Nucleus accumbens (tissue), 56 donors: Measurements from ENCODE around the gene DSP.

Source experiments
- DNase-seq, 56 donors: peaks; one replicate each; lab custom pipeline; 2025; lab: John Stamatoyannopoulos, UW

The DSP gene

DNA sequence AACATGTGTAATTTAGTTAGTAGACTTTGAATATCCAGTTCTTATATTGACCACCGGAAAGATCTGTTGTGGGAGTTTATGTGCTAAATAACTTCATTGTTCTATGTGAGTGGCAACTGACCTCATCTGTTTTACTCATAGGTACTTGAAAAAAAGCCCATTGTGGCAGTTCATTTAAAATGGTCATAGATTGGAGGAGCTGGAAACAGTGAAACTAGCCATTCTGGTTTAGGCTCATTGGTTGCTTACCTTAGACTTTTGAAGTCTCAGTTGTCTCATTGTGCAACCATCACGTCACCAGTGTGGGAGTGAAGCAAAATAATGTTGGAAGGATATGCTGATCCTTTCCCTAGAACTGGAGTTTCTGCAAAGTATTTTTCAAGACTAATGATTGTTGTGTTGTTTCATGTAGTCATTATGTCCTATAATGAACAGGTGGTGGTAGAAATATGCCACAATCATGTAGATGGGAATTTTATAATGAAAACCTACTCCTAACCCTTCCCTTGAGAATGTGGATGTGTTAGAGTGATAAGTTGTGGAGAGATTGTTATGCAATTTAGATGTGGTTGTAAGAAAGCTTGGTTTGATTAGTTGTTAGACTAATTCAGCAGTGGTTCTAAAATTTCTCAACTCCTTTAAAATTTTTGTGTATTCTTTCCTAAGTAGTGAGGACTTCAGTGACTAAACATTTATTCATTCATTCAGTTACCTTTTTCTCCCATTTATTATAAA lies 18.3 kb downstream of the DSP start:
- DNase-seq, result no peak

DNA sequence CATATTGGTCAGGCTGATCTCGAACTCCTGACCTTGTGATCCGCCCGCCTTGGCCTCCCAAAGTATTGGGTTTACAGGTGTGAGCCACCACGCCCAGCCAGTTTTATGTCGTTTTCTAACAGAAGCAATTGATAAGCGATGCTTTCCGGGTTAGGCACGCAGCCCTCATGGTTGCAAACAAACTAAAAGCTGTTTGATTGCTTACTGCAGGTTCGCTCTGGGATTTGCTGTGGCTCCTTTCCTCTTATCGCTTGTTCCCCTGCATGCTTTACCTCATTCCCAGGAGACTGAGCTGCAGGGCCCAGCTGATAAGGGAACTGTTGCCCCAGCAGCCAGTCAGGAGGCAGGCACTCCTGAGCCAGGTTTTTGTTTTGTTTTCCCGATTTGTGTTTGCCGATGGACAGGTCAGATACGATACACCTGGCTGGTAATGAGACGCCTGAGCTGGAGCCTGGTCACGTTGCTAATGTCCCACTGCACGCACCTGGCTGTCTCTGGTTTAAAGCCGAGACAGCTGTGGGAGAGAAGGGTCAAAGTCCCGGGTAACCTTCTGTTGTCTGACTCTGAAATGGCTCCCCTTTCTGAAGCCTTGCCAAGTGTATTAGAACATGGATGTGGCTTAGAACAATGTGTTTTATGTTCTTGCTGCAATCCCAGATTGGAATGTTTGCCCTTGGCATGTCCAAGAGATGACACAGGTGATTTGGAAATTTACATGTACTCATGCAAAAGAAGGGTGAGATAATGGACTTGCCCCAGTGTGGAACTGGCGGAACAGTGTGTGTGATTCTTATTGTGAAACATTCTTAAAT lies 19.9 kb downstream of the DSP start:
- DNase-seq, result no peak

DNA sequence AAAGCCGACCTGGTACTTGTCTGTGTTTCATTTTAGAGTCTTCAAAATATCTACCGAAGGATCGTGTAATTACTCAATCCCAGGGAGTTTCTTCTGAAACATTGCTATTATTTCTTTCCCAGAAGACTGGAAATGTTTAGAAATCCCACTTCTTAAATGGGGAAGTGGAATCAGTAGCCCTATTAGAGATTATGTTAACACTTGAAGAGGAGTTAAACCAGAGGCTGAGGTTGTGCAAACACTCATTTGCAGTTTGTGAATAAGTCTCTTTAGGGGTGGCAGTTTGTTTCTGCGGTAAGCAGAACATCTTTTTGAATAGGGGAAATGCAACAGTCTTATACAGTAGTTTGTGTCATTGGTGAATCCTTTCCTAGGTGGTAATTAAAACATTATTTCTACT lies 21.3 kb downstream of the DSP start:
- DNase-seq, result no peak

DNA sequence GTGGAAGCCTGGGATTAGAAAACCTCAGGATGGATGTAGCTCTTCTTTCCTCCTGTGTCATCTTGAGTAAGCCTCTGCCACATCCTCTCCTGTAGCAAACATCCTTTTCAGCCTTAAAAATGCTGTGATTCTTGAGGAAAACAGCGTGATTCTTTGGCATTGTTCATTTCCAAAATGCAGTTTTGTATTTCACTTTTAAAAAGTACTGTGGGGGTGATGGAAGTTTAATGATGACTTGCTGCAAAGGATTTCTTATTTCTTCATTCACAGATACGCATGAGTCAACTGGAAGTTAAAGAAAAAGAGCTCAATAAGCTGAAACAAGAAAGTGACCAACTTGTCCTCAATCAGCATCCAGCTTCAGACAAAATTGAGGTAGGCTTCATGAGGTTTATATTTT lies 24.6 kb downstream of the DSP start:
- no peak for DNase-seq

DNA sequence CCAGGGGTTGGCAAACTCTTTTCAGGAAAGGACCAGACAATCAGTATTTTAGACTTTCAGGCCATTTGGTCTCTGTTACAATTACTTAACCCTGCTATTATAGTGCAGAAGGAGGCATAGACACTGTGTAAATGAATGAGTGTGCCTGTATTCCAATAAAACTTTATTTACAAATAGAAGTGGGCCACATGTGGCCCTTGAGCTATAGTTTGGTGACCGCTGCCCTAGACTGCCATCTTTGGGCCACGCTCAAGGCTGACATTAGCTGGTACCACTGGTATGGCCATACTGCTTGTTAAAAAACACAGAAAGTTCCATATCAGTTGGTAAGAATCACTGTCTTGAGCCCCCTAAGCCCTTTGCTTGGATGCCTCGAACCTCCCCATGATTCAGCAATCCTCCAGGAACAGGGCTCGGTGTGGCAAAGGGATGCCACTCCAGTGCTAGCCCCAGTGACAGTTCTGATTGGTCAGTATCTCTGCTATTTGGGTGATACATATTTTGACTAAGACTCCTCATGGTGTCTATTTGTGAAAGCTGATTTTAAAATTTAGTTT lies 25.2 kb downstream of the DSP start:
- DNase-seq, result no peak

DNA sequence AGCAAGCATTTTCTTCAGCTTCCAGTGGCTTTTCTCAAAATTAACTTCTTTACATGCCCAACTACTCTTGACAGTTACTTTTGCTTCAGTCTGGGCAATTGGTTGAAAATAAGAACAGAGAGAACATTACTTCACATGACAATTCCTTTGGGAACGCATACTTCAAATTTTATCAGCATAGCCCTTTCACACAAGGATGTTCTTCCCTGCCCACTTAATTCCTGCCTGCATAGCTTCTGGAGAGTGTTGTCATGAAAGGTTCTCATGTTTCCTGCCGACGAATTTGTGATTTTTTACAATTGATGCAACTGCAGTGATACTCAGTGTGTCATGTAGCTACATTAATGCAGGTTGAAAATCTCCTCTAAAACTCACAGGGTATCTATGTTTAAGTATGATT lies 26.6 kb downstream of the DSP start:
- no peak for DNase-seq

DNA sequence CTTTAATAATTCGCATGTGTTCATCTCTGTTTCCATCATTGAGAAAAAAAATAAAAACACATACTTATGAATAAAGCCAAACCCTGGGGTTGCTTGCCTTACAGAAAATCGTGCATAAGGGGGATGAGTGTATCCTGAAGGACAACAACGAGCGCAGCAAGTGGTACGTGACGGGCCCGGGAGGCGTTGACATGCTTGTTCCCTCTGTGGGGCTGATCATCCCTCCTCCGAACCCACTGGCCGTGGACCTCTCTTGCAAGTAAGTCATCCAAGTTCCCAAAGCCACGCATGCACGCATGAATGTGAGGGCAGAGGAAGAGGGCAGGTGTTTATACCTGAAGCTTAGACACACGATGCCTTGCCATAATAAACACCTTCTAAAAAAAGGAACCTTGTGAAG lies 27.6 kb downstream of the DSP start:
- DNase-seq, result no peak

DNA sequence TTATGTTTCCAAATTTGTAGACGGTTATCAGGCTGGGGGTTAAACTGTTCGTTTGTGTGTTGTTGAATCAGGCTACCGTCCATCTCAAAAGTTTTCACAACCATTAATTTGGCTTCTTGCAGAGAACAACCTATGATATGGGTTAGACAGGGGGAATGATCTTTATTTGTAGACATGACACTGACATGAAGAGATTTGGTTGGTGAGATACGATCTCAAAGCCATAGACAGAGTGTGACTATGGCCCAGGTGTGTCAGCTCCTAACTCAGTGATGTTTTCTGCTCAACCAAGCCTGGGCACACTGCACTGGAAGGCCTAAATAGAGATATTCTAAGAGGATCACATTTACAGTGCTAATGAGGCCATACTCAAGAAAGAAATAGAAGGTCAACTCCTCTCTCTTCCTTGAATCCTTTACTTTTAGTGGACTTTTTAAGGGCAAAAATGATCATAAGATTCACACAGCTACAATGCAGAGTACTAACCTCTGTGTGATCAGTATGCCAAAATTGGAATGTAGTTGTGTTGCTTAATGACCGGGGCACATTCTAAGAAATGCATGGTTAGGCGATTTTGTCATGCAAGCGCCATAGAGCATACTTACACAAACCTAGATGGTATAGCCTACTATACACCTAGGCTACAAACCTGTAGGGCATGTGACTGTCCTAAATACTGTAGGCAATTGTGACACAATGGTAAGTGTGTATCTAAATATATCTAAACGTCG lies 30.9 kb downstream of the DSP start:
- DNase-seq, result no peak

DNA sequence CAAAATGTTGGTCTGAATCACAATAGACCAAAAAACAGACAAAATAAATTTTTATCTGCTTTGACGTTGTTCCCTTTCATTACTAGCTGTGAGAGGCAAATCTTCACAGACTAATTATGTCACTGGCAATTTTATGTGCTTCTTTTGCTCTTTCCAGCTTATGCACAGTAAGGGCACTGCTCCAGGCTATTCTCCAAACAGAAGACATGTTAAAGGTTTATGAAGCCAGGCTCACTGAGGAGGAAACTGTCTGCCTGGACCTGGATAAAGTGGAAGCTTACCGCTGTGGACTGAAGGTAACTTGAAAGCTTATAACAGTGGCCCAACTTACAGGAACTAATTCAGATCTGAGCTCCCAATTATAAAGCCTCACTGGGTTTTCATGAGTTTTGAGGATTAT lies 33.0 kb downstream of the DSP start:
- DNase-seq, result no peak

DNA sequence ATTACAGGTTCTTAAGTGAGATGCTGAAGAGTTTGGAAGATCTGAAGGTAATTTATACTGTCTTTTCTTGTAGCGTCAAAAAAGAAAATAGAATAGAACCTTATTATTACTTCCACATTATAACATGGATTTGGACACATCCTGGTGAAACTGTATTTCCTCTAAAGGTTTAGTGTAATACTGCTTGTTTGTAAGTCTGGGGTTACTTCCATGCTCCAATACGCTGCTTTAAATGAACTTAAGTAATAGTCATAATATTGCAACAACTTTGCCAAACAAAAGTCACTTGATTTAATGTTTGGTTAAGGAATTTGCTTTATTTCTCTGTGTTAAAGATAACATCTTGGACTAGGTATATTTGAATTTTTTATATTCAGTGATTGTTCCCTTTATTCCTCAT lies 37.0 kb downstream of the DSP start:
- no peak for DNase-seq

DNA sequence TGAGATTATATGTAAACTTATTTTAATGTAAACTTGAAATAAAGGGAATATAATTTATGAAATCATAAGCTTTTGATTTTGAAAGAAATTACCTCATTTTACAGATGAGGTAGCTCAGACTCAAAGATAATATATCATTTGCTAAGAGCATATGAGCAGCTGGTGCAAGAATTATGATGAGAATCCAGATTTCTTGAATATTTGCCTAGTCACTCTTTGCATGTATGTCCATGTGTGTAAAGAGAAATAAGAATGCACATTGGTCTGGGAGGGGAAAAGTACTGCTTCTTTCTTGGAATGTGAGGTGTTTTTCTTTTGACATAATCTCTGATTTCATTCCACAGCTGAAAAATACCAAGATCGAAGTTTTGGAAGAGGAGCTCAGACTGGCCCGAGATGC lies 37.5 kb downstream of the DSP start:
- no peak for DNase-seq

DNA sequence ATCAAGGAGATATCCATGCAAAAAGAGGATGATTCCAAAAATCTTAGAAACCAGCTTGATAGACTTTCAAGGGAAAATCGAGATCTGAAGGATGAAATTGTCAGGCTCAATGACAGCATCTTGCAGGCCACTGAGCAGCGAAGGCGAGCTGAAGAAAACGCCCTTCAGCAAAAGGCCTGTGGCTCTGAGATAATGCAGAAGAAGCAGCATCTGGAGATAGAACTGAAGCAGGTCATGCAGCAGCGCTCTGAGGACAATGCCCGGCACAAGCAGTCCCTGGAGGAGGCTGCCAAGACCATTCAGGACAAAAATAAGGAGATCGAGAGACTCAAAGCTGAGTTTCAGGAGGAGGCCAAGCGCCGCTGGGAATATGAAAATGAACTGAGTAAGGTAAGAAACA lies 38.4 kb downstream of the DSP start:
- no peak for DNase-seq

DNA sequence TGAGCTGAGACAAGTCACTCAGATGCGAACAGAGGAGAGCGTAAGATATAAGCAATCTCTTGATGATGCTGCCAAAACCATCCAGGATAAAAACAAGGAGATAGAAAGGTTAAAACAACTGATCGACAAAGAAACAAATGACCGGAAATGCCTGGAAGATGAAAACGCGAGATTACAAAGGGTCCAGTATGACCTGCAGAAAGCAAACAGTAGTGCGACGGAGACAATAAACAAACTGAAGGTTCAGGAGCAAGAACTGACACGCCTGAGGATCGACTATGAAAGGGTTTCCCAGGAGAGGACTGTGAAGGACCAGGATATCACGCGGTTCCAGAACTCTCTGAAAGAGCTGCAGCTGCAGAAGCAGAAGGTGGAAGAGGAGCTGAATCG lies 39.1 kb downstream of the DSP start:
- no peak for DNase-seq

DNA sequence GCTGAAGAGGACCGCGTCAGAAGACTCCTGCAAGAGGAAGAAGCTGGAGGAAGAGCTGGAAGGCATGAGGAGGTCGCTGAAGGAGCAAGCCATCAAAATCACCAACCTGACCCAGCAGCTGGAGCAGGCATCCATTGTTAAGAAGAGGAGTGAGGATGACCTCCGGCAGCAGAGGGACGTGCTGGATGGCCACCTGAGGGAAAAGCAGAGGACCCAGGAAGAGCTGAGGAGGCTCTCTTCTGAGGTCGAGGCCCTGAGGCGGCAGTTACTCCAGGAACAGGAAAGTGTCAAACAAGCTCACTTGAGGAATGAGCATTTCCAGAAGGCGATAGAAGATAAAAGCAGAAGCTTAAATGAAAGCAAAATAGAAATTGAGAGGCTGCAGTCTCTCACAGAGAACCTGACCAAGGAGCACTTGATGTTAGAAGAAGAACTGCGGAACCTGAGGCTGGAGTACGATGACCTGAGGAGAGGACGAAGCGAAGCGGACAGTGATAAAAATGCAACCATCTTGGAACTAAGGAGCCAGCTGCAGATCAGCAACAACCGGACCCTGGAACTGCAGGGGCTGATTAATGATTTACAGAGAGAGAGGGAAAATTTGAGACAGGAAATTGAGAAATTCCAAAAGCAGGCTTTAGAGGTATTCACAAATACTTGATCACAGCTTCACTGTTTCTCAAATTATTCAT lies 39.6 kb downstream of the DSP start:
- DNase-seq, result no peak

DNA sequence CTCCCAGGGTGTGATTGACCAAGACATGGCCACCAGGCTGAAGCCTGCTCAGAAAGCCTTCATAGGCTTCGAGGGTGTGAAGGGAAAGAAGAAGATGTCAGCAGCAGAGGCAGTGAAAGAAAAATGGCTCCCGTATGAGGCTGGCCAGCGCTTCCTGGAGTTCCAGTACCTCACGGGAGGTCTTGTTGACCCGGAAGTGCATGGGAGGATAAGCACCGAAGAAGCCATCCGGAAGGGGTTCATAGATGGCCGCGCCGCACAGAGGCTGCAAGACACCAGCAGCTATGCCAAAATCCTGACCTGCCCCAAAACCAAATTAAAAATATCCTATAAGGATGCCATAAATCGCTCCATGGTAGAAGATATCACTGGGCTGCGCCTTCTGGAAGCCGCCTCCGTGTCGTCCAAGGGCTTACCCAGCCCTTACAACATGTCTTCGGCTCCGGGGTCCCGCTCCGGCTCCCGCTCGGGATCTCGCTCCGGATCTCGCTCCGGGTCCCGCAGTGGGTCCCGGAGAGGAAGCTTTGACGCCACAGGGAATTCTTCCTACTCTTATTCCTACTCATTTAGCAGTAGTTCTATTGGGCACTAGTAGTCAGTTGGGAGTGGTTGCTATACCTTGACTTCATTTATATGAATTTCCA lies 43.9 kb downstream of the DSP start:
- no peak for DNase-seq

DNA sequence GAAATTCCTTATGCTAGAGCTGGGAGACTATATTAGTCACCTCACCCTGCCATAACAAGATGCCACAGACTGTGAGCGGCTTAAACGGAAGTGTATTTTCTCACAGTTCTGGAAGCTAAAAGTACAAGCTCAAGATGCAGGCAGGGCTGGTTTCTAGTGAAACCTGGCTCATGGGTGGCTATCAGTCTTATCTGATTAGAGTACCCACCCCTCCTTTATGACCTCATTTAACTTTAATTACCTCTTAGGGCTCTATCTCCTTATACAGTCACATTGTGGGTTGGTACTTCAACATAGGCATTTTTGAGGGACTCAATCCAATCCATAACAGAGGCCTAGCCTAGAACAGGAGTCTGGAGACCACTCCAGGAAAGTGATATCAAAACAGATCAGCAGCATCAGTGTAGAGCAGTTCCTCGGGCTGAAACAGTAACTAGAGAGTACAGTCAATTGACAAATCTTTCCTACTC lies 46.2 kb downstream of the DSP start:
- no peak for DNase-seq

DNA sequence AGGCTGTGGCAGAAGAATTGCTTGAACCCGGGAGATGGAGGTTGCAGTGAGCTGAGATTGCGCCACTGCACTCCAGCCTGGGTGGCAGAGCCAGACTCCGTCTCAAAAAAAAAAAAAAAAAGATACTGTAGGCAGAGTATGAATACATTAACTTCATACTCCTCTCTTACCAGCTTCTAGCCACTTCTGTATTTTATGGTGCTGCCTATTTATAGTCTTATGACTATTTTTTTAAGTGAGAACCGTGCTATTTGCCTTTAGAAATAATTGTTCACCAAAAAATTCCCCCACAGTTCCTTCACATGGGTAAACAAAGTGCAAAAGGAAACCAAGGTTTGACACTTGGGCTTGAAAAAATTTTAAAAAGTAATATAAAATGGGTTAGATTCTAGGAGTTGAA lies 47.0 kb downstream of the DSP start:
- no peak for DNase-seq

DNA sequence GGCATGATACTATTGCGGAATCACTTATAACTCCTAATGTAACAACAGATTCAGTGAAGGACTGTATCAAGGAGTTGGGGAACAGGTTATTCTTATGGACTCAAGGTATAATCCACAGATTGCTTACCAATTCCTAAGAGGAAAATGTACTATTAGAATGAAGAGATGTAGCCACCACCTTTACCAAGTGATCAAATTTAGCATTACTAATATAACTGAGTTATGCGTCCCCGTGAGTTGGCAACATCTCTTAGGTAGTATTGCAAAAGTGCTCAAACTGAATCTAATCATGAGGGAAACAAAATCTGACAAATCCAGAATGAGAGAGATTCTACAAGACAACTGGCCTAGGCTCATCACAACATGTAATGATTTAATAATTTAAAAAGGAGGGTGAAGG lies 47.8 kb downstream of the DSP start:
- DNase-seq, result no peak

DNA sequence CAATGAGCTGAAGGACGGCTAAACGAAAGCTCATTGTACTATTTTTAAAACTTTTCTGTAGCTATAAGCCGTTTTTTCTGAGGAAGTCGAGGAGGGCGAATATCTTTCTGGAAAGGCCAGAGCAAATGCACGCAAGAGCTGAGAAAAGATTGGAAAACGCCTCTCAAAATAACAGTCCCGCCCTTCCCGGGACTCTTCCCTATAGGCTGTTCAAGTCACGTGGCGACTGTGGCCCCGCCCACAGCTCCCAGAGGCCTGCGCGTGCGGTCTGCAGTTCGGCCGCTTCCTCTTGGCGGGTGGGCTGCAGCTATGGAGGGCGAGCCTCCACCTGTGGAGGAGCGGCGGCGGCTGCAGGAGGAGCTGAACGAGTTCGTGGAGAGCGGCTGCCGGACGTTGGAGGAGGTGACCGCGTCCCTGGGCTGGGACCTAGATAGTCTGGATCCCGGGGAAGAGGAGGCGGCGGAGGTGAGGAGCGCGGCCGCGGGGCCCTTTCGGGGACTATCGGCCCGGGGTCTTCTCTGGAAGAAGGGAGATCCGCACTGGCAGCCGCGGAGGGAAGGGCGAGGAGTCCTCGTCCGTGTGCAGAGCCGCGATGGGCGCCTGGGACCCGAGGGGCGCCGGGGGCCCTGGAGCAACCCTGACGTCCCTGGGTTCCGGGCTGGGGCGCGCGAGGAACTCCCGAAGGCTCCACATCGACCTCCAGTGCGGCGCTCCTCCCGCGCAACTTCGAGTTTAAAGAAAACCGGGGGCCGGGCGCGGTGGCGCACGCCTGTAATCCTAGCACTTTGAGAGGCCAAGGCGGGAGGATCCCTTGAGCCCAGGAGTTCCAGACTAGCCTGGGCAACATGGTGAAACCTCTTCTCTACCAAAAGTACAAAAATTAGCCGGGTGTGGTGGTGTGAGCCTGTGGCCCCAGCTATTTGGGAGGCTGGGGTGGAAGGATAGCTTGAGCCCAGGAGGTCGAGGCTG lies 48.8 kb downstream of the DSP start, which contains the start of gene SNRNP48:
Gene SNRNP48, plus strand, starts transcription at position 250 of the 969 bp plus-strand sequence. Its CDS starts 60 bp downstream, at position 310.
- peak; percentile 49 to 96 (median 86) for DNase-seq
